Epithelial cell of proximal tubule (primary cell): ENCODE measurements around the gene SLC25A5. TPM values are rescaled to one million over a fixed set of nuclear protein-coding genes. Genes with fewer than 3 reads are reported as not detected.
A peak's percentile ranks its signal among the peaks of the same experiment; 100 is the strongest.

Experiments used
- DNase-seq: peaks from one replicate; pipeline ENCODE4 v3.0.0-alpha.2; 2011; ENCODE audit warnings: low read depth
- H3K4me3 ChIP-seq: 2 replicates; pipeline ENCODE4 v1.5.1; 2011; ENCODE audit warnings: low read depth, mild to moderate bottlenecking, low read length
- CTCF ChIP-seq: conservative IDR thresholded peaks from 2 replicates; pipeline ENCODE4 v1.5.1; 2012; ENCODE audit warnings: low read depth, mild to moderate bottlenecking, low read length
- total RNA-seq: library from RNA; depleted of rRNA; stranded (reverse); fragments of >200 nt; gene quantifications from 2 replicates; pipeline ENCODE4 v1.2.3, GENCODE V29; 2015

Gene SLC25A5
- 298 and 821 TPM in 2 replicates for total RNA-seq

- no peak for TF ChIP-seq CTCF
- peak within 1 kb of the TSS; percentile 79 for H3K4me3 ChIP-seq
- no peak for DNase-seq
Observed at GRCh38 chrX:119467842-119468550, at the start of gene SLC25A5. Gene SLC25A5, plus strand, starts transcription at chrX:119468444. Its CDS starts 72 bp downstream, at chrX:119468516.

- TF ChIP-seq CTCF, result no peak
Observed at GRCh38 chrX:119419146-119419545, 49.1 kb upstream of the SLC25A5 start.

GRCh38 chrX:119419898-119420297 lies 48.3 kb upstream of the SLC25A5 start:
- no peak for TF ChIP-seq CTCF
- DNase-seq, result no peak
- H3K4me3 ChIP-seq, result no peak overlapping the region

More at GRCh38 chrX:119419146-119419545, 49.1 kb upstream of the SLC25A5 start:
- no peak overlapping the region for H3K4me3 ChIP-seq
- no peak for DNase-seq

GRCh38 chrX:119421016-119421705 lies 47.1 kb upstream of the SLC25A5 start:
- no peak for DNase-seq
- H3K4me3 ChIP-seq, result no peak overlapping the region
- TF ChIP-seq CTCF, result no peak

- no peak for DNase-seq
- no peak for TF ChIP-seq CTCF
- H3K4me3 ChIP-seq, result no peak overlapping the region
Observed at GRCh38 chrX:119423631-119424030, 44.6 kb upstream of the SLC25A5 start.

- no peak overlapping the region for H3K4me3 ChIP-seq
- DNase-seq, result no peak
- TF ChIP-seq CTCF, result no peak
Observed at GRCh38 chrX:119424999-119425398, 43.2 kb upstream of the SLC25A5 start.
